GM12878 (cell line): ENCODE measurements around the gene TSHZ2. TPM values are rescaled to one million over a fixed set of nuclear protein-coding genes. Genes with fewer than 3 reads are reported as not detected.
"Not testable (repeated sequence)": the region's sequence is repeated elsewhere in the genome, so short reads cannot be mapped to it uniquely, and the experiment has no call there.

Source experiments
- ATAC-seq: fragments of 200-7000 bp; cut with Tn5 transposase; 3 replicates; pipeline ENCODE4 v1.9.1; 2020; ENCODE audit warnings: mild to moderate bottlenecking, moderate library complexity
- BruUV-seq: library from RNA; stranded (reverse); fragments of 400-500 nt; replicated peaks from 2 replicates; lab custom pipeline; 2021; lab: Mats Ljungman, UMichigan
- CTCF ChIA-PET: fragments of 300-600 bp; sonication (Branson Sonifier 250); formaldehyde crosslinking; extraction: SDS; loops from one replicate; lab custom pipeline; 2021; ENCODE audit warnings: inconsistent platforms; lab: Yijun Ruan, JAX
- POLR2A ChIA-PET: fragments of 350-600 bp; formaldehyde crosslinking; extraction: SDS; loops from one replicate; lab custom pipeline; 2021; ENCODE audit warnings: inconsistent platforms; lab: Charles Lee
- RAD21 ChIA-PET: fragments of 300-600 bp; sonication (Branson Sonifier 250); formaldehyde crosslinking; loops from one replicate; lab custom pipeline; 2023; ENCODE audit warnings: antibody characterized with exemption; ENCODE audit not compliant: unreplicated experiment; lab: Charles Lee
- SMC1A ChIA-PET: fragments of 300-600 bp; sonication (Branson Sonifier 250); formaldehyde crosslinking; loops from one replicate; lab custom pipeline; 2023; ENCODE audit not compliant: unreplicated experiment, uncharacterized antibody; lab: Charles Lee
- DNase-seq: peaks from one replicate; pipeline ENCODE4 v3.0.0-alpha.2; 2011; ENCODE audit warnings: low read depth, low spot score
- FAIRE-seq: peaks from 3 replicates; lab custom pipeline; 2011; peaks lifted over from hg19 to GRCh38; lab: Jason Lieb, UNC
- H2AFZ ChIP-seq: 2 replicates; pipeline ENCODE4 v1.6.0; 2011; ENCODE audit warnings: low read depth, low read length, control low read depth; ENCODE audit not compliant: control insufficient read depth
- H3K27ac ChIP-seq: 2 replicates; pipeline ENCODE4 v1.5.1; 2011; ENCODE audit warnings: control low read depth; ENCODE audit not compliant: control insufficient read depth, insufficient read depth
- H3K27me3 ChIP-seq, 2 experiments: replicated peaks in 1 of 2; 2 replicates each; pipeline versions ENCODE4 v1.6.0 to v1.6.1; 2011; ENCODE audit warnings: low read length in 1 of 2; ENCODE audit not compliant: control insufficient read depth in 2 of 2, insufficient read depth in 2 of 2
- H3K36me3 ChIP-seq, 2 experiments: 2 replicates each; pipeline ENCODE4 v1.5.1; 2011; ENCODE audit warnings: low read length in 1 of 2; ENCODE audit not compliant: control insufficient read depth in 2 of 2, insufficient read depth in 2 of 2
- H3K4me1 ChIP-seq: 2 replicates; pipeline ENCODE4 v1.6.1; 2011; ENCODE audit warnings: mild to moderate bottlenecking, low read length, moderate library complexity, mixed read lengths; ENCODE audit not compliant: control insufficient read depth, insufficient read depth
- H3K4me2 ChIP-seq: 2 replicates; pipeline ENCODE4 v1.6.0; 2011; ENCODE audit warnings: control low read depth; ENCODE audit not compliant: control insufficient read depth, insufficient read depth
- H3K4me3 ChIP-seq: fragments of 200-600 bp; sonication (generic); 2 replicates; pipeline ENCODE4 v1.5.1; 2016
- H3K79me2 ChIP-seq: 2 replicates; pipeline ENCODE4 v1.6.0; 2011; ENCODE audit warnings: low read length; ENCODE audit not compliant: control insufficient read depth, insufficient read depth
- H3K9ac ChIP-seq: 2 replicates; pipeline ENCODE4 v1.8.0; 2011; ENCODE audit warnings: low read length, control low read depth, mixed read lengths; ENCODE audit not compliant: control insufficient read depth, insufficient read depth
- H3K9me3 ChIP-seq: replicated peaks from 3 replicates; pipeline ENCODE4 v1.5.1; 2011; ENCODE audit warnings: mild to moderate bottlenecking, low read length; ENCODE audit not compliant: control insufficient read depth, insufficient read depth
- H4K20me1 ChIP-seq: 2 replicates; pipeline ENCODE4 v1.6.0; 2011; ENCODE audit not compliant: control insufficient read depth, insufficient read depth
- MEF2B ChIP-seq: fragments of 450-650 bp; IDR thresholded peaks from 2 replicates; pipeline ENCODE4 v1.6.1; 2018; ENCODE audit warnings: mild to moderate bottlenecking, moderate library complexity; ENCODE audit not compliant: partially characterized antibody, poor library complexity, severe bottlenecking
- RUNX3 ChIP-seq: IDR thresholded peaks from 2 replicates; pipeline ENCODE4 v1.6.1; 2012; ENCODE audit warnings: low read length, inconsistent platforms
- TCF3 ChIP-seq: IDR thresholded peaks from 2 replicates; pipeline ENCODE4 v1.6.1; 2012; ENCODE audit warnings: low read depth, mild to moderate bottlenecking, low read length, borderline replicate concordance; ENCODE audit not compliant: insufficient read depth
- WGBS: methylation state at CpG from one replicate; pipeline ENCODE4 v1.1.6; 2016; ENCODE audit warnings: low lambda C conversion rate; ENCODE audit not compliant: insufficient replicate concordance, insufficient coverage; ENCODE audit errors: missing lambda C conversion rate; 5-methylcytosine and 5-hydroxymethylcytosine counted together
- in situ Hi-C: fragments of 300-500 bp; cut with MboI; formaldehyde crosslinking; loops from 9 replicates; pipeline ENCODE4 v1.14.3; 2018; ENCODE audit warnings: mixed read lengths
- intact Hi-C: fragments of 100-400 bp; cut with micrococcal nuclease; formaldehyde crosslinking; loops from one replicate; pipeline ENCODE4 v1.14.2; 2022; ENCODE audit not compliant: unreplicated experiment
- polyA plus RNA-seq, 11 experiments: library from polyadenylated mRNA; depleted of rRNA in 4 of 11; unstranded in 6 of 11; stranded (reverse) in 5 of 11; fragments of >200 nt; fragmentation: Nextera tagmentation in 4 of 11; fragmentation: Illumina TruSeq in 1 of 11; extraction: Ambion mirVana in 4 of 11; extraction: Trizol in 1 of 11; gene quantifications; 1 replicate in 1 of 11; 2 replicates in 10 of 11; pipeline versions ENCODE4 v1.2.1 to v1.2.3, GENCODE V29; 2011 to 2016; ENCODE audit warnings: inconsistent platforms in 2 of 11, missing spikeins in 2 of 11, low read depth in 1 of 11
- total RNA-seq, 4 experiments: library from RNA; depleted of rRNA in 3 of 4; stranded (reverse); fragments of >200 nt in 3 of 4; fragmentation: Illumina TruSeq in 1 of 4; extraction: Trizol in 1 of 4; gene quantifications; 2 replicates each; pipeline versions ENCODE4 v1.2.1 to v1.2.3, GENCODE V29; 2013 to 2021

Gene TSHZ2
- total and polyA plus RNA-seq, 10 of the 15 experiments (the other 5 are each of a cell fraction or from before 2014, with no cell fraction given), result 0.01 to 0.86 (median 0.13) TPM; not detected in 2

DNA sequence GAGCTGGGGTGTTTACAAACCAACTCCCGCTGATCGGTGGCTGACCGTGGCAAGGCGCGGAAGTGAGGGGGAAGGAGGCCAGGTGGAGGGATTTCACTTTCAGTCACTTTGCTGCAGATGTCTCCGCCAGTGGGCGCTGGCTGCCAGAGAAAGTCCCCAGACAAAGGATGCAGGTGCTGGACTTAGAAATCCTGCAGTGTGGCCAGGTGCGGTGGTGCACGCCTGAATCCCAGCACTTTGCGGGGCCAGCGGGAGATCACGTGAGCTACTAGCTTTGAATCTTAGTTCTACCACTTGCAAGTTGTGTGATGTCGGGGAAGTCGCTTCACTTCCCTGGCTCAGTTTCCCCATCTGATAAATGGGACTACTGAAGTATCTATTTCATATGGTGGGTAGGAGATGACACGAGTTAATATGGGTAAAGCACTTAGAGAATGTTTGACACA is 441.1 kb downstream of the TSHZ2 start (continued):
- TF ChIP-seq MEF2B (no peak), RUNX3 (0 out of 2 replicates have a peak, but pooled peaks have one; percentile 25), TCF3 (peak; percentile 97)

DNA sequence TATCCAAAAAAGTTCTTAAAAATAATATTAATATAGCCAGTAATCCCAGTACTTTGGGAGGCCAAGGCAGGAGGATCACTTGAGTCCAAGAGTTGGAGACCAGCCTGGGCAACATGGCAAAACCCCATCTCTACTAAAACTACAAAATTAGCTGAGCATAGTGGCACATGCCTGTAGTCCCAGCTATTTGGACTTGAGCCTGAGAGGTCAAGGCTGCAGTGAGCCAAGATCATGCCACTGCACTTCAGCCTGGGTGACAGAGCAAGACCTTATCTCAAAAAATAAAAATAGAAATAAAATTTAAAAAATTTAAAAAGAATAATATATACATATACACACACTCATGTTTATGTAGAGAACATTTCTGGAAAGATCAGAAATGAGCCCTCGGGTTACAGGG is 441.7 kb downstream of the TSHZ2 start:
- DNase-seq, FAIRE-seq, H4K20me1 ChIP-seq, H3K79me2 ChIP-seq, H3K9ac ChIP-seq, H3K4me3 ChIP-seq, BruUV-seq, H3K27me3 ChIP-seq, H3K36me3 ChIP-seq, H3K4me1 ChIP-seq, H2AFZ ChIP-seq, ATAC-seq, H3K27ac ChIP-seq, H3K9me3 ChIP-seq, POLR2A ChIA-PET, H3K4me2 ChIP-seq: not testable (repeated sequence)
- ChIA-PET SMC1A (interaction anchor here (0.6 to 3.5 kb wide), 7 partner anchors 134 to 534 kb away, joined by 3 to 14 read pairs (median 5); no protein-coding TSS in a partner anchor), CTCF (interaction anchor here (1.2 to 4.2 kb wide), 6 partner anchors 134 to 669 kb away, joined by 3 to 31 read pairs (median 6); no protein-coding TSS in a partner anchor), RAD21 (interaction anchor here (1.4 to 3.1 kb wide), 4 partner anchors 134 to 528 kb away, joined by 3 to 24 read pairs (median 16); no protein-coding TSS in a partner anchor)
- WGBS, result 42% methylated on average over 1 of the region's 1 CpG
- intact Hi-C loops, result loop anchor here (1.0 to 10.0 kb wide), 5 partner anchors 133 to 781 kb away; no protein-coding TSS in a partner anchor
- in situ Hi-C loops, result loop anchor here (5.0 to 10.0 kb wide), 5 partner anchors 138 to 783 kb away; no protein-coding TSS in a partner anchor
